ENCODE results near the gene ARL5B.
"Not testable (repeated sequence)": the region's sequence is repeated elsewhere in the genome, so short reads cannot be mapped to it uniquely, and the experiment has no call there.

ARL5B gene, protein sequence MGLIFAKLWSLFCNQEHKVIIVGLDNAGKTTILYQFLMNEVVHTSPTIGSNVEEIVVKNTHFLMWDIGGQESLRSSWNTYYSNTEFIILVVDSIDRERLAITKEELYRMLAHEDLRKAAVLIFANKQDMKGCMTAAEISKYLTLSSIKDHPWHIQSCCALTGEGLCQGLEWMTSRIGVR

DNA sequence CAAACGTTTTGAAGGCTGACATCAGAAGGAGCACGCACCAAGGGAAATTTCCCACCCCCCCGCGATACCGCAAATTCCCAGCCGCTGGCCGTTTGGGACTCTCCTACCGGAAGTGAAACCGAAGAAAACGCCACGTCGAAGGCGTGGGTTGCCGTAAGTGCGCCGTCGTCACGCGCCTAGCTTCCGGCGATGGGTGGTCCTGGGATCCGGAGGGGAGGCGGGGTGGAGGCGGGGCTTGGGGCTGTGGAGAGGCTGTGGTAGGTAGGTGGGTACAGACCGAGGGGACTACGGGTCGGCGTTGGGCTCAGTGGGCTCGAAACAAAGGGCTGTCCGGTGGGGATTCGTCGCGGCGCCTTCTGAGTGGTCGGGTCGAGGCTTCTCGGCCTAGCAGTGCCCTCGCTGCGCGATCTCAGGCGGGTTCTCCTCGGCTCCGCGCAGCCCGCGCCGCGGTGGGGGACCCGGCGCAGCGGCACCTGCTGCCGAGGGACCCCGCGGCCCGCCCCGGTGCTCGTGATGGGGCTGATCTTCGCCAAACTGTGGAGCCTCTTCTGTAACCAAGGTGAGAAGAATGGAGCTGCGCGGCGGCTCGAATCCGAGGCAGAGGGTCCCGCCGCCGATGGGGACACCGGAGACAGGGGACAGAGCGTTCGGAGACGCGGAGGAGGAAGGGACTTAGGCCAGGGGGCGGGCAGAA, at the start of gene ARL5B:
Gene ARL5B (plus strand): TSS at position 307 of the 694 bp plus-strand sequence. CDS start 207 bp downstream, at position 514.
- peak; percentile 84 for DNase-seq

DNA sequence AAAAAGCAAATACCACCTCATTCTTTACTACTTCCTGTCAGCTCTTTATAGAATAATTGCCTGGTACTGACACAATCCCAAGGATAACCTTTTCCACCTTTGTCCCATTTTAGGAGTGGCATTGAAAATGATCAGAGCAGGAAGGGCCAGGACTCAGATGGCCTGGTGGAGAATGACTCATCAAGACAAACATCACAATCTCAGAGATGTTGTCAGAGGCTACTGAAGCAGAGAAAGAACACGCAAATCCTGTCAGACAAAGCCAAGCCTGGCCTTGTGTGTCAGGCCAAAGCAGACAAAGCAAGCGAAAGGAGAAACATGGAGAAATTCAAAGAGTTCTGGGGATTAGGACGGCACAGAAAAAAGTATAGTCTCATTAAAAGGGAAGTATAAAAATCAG, 48.7 kb upstream of the ARL5B start:
- DNase-seq = no peak

DNA sequence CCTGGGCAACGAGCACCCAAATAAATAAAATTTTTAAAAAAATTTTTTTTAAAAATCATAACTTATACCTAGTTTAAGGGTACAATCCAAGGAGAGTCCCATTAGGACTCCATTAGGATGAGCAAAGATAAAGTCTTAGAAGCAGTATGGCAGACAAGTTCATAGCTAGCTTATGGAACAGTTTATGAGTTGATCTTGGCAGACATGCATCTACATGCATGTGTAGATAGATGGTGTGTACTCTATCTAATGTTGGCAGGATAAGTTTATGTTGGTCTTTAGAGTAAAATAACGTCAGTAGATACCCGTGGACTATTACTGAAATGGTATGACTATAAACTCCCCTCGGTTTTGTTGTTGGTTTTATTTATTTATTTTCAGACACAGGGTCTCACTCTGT, 48.1 kb upstream of the ARL5B start:
- DNase-seq = no peak

DNA sequence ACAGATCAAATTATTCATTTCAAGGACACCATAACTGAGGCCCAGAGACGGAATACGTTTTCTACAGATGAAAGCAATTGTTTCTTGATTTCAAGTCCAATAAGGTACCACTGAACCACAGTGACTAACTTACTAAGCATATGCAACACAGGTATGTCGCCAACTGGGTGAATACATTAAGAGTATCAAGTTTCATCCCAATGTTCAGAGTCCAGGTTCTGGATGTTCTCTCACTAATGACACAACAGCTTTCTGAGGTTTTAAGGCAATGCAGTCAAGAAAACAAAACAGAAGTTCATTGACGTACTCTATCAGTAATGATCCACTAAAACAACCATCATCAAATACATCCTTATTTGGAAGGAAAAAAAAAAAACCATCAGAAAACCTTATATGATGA, 43.6 kb upstream of the ARL5B start:
- no peak for DNase-seq

DNA sequence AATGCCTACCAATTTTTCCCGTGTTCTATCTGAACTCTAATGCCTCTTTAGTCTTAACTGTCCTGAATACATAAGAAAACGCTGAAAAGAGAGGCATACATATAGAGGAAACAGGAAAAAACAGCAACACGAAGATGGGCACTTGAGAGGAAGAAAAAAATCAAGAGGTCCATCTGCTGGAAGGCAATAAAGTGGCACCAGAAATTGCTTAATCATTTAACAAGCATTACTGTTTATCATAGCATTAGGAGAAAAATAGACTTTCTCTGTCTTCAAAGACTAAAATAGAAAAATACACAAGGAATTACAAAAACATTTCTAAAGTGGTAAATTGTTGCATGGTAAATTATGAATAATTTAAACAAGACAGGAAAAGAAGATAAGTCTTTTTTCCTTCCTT, 42.9 kb upstream of the ARL5B start:
- no peak for DNase-seq

DNA sequence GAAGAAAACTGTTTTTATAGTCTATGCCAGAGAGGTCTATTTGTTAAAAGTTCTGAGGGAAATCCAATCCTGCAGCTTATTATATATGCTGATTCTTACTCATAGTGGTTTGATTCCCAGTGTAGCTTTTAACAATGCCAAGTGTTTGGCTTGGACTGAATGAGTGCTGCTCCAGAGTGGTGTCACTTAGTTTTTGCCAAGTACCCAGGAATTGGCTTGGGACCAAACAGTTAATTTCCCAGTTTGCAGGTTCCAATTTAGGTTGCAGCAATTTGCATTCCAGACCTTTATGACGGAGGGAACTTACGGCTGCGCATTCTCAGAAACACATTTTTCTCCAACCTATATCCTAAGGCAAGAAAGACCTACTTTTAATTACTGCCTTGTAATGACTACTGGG, 40.2 kb upstream of the ARL5B start:
- DNase-seq = no peak

DNA sequence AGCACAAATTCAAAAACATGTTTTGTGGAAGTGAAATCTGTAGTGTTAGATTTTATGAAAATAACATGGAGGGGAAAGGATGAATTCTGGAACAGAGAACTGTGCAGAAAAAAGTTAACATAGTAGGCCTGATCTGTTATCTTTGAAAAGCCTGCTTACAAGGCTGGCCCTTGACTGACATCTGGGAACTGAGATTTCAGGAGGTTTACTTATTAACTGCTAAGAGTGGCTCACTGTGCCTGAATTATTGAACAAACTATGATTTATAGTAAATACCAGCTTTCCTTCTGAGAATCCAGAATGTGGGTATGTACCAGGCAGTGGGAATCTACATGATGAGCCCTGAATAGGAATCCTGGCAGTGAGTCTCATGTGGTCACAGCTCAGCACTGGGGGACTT, 38.4 kb upstream of the ARL5B start:
- DNase-seq = no peak

DNA sequence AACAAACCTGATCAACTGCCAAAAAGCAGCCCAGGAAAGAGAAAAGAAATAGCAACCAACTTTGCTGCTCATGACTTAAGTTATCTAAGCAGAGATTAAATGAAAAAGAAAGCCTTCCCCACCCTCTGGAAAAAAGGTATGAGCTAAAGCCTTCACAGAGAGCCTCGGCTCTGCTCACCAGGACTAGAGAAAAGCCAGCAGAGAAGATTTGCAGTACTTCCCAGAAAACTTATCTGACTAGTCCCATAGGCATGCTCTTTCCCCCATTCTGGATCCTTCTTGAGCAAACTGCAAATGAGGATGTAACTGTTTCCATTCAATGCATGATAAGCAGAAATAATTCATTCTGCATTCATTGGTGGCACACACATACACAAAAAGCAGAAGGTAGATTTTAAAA, 35.6 kb upstream of the ARL5B start:
- DNase-seq = not testable (repeated sequence)

DNA sequence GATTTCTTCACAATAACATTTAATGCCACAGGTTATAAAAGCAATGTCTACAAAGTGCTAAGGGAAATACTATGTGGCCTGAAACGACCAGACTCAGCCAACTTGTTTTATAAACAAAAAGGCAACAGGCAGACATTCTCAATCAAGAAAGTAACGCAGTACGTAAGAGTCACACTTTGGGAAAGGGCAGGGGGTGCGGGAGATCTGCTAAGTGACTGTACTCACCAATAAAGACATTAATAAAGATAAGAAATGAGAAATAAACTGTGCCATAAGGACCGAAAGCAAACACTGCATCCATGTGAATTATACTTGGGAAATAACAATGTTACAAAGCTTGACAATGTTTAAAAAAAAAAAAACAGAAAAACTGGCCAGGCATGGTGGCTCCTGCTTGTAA, 33.3 kb upstream of the ARL5B start:
- no peak for DNase-seq

DNA sequence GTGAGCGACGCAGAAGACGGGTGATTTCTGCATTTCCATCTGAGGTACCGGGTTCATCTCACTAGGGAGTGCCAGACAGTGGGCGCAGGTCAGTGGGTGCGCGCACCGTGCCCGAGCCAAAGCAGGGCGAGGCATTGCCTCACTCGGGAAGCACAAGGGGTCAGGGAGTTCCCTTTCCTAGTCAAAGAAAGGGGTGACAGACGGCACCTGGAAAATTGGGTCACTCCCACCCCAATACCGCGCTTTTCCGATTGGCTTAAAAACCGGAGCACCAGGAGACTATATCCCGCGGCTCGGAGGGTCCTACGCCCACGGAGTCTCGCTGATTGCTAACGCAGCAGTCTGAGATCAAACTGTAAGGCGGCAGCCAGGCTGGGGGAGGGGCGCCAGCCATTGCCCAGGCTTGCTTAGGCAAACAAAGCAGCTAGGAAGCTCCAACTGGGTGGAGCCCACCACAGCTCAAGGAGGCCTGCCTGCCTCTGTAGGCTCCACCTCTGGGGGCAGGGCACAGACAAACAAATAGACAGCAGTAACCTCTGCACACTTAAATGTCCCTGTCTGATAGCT, 31.7 kb upstream of the ARL5B start:
- not testable (repeated sequence) for DNase-seq

DNA sequence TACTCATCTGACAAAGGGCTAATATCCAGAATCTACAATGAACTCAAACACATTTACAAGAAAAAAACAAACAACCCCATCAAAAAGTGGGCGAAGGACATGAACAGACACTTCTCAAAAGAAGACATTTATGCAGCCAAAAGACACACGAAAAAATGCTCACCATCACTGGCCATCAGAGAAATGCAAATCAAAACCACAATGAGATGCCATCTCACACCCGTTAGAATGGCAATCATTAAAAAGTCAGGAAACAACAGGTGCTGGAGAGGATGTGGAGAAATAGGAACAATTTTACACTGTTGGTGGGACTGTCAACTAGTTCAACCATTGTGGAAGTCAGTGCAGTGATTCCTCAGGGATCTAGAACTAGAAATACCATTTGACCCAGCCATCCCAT, 26.7 kb upstream of the ARL5B start:
- not testable (repeated sequence) for DNase-seq

DNA sequence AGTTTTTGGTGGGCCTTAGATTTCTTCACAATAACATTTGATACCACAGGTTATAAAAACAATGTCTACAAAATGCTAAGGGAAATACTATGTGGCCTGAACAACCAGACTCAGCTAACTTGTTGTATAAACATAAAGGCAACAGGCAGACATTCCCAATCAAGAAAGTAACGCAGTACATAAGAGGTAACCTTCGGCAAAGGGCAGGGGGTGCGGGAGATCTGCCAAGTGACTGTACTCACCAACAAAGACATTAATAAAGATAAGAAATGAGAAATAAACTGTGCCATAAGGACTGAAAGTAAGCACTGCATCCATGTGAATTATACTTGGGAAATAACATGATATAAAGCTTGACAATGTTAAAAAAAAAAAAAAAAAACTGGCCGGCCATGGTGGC, 23.2 kb upstream of the ARL5B start:
- DNase-seq = no peak

DNA sequence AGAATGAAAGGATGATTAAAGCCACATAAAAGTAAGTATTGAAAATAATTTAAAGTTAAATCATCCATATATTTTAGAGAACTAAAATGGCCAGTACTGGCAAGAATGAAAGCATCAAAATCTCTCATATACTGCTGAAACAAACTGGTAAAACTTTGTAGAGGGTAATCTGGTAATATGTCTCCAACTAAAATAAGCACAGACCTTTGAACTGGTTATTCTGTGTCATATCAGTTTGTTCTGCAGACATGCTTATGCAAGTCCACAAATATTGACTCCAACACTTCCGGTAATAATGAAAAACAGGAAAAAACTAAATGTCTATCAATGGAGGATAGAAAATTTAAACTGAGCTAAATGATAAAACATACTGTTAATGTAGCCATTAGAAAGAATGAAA, 21.8 kb upstream of the ARL5B start:
- not testable (repeated sequence) for DNase-seq

DNA sequence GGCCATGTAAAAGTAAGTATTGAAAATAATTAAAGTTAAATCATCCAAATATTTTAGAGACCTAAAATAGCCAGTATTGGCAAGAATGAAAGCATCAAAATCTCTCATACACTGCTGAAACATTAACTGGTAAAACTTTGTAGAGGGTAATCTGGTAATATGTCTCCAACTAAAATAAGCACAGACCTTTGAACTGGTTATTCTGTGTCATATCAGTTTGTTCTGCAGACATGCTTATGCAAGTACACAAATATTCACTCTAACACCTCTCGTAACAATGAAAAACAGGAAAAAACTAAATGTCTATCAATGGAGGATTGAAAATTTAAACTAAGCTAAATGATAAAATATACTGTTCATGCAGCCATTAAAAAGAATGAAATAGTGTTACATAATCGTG, 19.5 kb upstream of the ARL5B start:
- not testable (repeated sequence) for DNase-seq

DNA sequence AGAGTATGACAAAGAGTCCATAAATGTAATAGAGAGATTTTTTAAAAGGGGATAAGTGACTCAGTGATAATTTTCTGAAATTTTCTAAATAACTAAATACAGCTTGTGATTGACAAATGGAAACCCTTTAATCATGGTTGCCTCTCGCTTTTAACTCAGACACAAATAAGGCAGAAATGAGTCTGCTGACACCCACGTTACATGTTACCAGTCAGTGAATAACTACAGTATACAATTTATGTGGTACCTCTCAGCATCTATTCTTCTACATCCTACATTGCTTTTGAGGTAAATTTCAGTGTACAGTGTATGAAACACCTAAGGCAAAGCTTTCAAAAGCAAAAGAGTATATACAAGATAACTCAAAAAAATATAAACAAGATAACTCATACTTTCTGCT, 12.1 kb upstream of the ARL5B start:
- DNase-seq = no peak

DNA sequence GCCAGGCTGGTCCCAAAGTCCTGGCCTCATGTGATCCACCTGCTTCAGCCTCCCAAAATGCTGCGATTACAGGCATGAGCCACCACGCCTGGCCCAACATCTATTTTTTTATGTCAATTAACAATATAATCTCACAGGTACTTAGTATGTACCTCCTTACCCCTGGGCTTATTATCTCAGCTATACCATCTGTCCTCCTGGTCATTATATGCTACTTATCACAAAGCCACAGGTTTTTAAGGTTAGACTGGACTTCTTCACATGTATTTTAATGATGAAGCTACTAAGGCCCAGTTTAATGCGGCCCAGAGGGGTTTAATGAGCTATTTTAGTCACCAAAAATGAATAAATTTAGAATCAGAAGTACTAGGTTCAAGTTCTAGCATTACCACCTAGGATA, 11.3 kb upstream of the ARL5B start:
- no peak for DNase-seq

DNA sequence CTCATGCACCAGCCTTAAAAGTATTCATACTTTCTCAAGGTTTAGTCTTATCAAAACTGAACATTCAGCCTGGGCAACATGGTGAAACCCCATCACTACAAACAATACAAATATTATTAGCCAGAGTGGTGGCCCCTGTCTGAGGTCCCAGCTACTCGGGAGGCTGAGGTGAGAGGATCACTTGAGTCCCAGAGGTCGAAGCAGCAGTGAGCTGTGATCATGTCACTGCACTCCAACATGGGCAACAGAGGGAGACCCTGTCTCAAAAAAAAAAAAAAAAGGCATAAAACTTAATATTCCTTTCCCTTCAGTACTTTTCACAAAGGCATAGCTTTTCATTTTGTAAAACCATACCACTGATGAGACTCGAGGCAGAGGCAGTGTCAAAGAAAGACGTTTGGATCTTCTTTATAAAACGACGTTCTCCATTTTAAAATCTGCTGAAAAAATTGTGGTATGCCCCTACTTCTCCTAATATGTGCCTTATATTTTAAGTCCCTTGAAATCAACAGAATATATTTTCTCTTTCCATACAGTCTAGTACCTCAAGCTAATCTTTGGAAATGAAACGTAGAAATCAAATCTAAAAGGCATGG, 9.8 kb upstream of the ARL5B start:
- DNase-seq = no peak

DNA sequence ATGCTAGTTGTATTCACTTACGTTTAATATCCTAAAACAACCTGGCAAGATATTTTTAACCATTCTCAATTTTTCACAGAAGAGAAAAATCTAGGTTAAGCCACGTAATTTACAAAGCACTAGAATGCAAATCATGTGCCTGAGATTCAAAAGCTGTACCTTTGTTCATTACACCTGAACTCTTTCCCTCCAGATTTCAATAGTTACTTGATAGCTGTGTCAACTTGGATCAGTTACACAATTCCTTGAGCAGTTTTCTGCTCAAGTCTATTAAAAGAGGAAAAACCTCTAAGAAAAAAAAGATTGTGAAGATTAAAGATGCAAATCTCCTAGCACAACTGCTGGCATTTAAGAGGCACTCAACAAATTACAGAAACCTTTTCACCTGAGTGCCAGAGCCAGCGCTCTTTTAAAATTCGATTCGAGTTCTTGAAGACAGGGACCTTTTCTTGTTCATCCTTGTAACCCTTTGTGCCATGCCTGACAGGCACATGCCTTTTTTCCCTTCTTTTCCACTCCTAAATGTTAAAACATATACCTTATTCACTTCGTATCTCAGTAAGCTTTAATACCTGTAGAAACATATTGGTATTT, 8.7 kb upstream of the ARL5B start:
- DNase-seq = no peak

DNA sequence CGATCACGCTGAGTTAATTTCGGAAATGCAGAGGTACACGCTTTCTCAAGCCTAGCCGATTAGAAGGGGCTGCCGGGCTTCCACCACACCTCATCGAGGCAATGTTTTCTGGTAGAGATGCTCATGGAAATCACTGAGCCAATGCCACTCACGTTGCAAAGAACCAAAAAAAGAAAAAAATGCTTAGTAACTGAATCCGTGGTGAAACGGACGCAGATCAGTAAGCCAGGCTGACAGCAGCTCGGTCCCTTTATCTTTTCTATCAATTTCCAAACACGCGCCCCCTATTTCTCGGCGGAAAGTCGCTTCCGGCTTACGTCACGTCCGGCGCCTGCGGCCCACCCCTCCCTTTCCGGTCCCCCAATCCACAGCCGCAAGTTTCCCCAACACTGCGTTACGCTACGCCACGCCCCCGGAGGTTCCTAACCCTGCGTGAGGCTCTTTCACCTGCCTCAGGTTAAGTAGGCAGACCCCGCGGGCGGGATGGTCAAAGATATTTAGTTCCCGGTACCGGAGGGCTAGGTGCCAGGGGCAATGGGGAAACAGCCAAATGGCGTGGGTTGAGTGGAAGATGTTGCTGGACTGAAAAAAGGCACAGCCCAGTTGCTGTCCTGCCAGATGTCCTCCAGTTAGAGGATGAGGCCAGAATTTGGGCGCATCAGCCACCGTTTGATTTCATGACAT, 7.8 kb upstream of the ARL5B start, which contains the start of gene NSUN6:
Gene NSUN6 (minus strand): TSS at position 264 of the 684 bp plus-strand sequence. CDS start 384 bp downstream, outside the sequence.
- DNase-seq = peak; percentile 72

DNA sequence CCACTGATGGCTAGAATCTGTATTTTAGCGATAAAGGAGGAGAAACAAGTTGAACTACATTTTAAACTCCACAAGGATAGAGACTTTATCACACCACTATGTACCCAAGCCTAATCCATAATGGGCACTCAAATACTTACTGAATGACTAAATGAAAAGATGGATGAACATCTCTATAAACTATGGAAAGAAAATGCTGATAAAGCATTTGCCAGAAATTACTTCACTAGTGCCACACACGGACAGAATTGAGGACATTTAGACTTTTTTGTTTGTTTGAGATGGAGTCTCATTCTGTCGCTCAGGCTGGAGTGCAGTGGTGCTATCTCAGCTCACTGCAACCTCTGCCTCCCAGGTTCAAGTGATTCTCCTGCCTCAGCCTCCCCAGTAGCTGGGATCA, 6.1 kb upstream of the ARL5B start:
- DNase-seq = no peak

DNA sequence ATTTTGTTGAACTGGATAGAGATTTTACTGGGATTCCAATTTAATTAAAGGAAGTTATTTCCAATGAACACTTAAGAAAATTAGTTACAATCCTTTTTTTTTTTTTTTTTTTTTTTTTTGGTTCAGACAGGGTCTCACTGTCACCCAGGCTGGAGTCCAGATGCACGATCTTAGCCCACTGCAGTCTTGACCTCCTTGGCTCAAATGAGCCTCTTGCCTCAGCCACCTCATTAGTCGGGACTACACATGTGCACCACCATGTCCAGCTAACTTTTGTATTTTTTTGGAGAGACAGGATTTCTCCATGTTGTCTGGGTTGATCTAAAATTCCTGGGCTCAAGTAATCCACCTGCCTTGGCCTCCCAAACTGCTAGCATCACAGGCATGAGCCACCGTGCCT, 2.5 kb upstream of the ARL5B start:
- no peak for DNase-seq

DNA sequence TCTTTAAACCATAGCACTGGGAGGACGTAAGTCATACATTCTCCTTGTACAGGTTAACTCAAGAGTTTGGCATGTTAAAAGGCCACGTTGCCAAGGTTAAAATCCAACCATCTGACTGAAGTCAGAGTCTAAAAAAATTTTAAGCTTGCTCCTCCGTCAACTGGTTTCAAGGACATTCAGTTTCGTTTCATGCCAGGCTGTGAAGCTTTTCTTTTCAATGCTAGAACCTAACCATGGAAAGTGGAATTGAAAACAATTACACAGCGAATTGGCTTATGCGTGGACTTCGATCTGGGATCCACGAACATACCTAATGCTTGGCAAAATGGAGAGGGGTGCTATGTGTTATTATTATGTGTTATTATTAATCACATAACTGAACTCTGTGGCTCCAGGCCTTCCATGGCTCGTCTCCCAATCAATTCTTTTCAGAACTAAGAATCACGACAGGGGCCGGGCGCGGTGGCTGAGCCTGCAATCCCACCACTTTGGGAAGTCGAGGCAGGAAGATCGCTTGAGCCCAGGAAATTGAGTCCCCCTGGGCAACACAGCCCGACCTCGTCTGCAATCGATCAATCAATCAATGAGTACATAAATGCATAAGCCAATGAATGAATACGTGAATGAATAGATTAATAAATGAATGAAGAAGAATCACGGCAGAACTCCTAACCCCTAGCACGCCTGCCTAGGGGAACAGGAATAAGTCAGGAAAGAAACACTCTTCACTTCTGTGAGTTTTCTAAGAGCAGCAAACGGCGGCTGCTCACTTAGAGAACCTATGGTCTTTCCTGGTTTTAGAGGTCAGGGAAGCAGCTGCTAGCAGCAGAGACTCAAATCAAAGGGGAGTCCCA, 733 bp upstream of the ARL5B start:
- no peak for DNase-seq

Data from NK-92 treated with Interleukin-12 subunit alpha and Interleukin-12 subunit beta, amount 100 ng/mL, for 24 hours (cell line).